ENCODE data around the gene EID3.
"Not testable (repeated sequence)": the region's sequence is repeated elsewhere in the genome, so short reads cannot be mapped to it uniquely, and the experiment has no call there.

Gene EID3

GRCh38 chr12:104290855-104291254 lies 12.7 kb upstream of the EID3 start:
- DNase-seq = no peak

GRCh38 chr12:104291867-104292524 lies 11.5 kb upstream of the EID3 start:
- DNase-seq = no peak

GRCh38 chr12:104292872-104293794 lies 10.4 kb upstream of the EID3 start:
- no peak for DNase-seq

- not testable (repeated sequence) for DNase-seq
Measured at GRCh38 chr12:104294158-104294859, 9.2 kb upstream of the EID3 start.

- DNase-seq = no peak
Measured at GRCh38 chr12:104294927-104295668, 8.4 kb upstream of the EID3 start.

GRCh38 chr12:104295954-104296353 lies 7.6 kb upstream of the EID3 start:
- DNase-seq = no peak

- no peak for DNase-seq
Measured at GRCh38 chr12:104296718-104297117, 6.8 kb upstream of the EID3 start.

- DNase-seq = no peak
Measured at GRCh38 chr12:104297477-104298113, 5.9 kb upstream of the EID3 start.

- no peak for DNase-seq
Measured at GRCh38 chr12:104299842-104300481, 3.6 kb upstream of the EID3 start.

GRCh38 chr12:104304261-104305009 lies 896 bp downstream of the EID3 start:
- no peak for DNase-seq

GRCh38 chr12:104305349-104305748 lies 1.8 kb downstream of the EID3 start:
- no peak for DNase-seq

- no peak for DNase-seq
Measured at GRCh38 chr12:104306376-104306775, 2.8 kb downstream of the EID3 start.

GRCh38 chr12:104306943-104307654 lies 3.6 kb downstream of the EID3 start:
- DNase-seq = no peak

- no peak for DNase-seq
Measured at GRCh38 chr12:104307655-104308000, 4.1 kb downstream of the EID3 start.

- no peak for DNase-seq
Measured at GRCh38 chr12:104309446-104309993, 6.0 kb downstream of the EID3 start.

GRCh38 chr12:104310751-104311633 lies 7.5 kb downstream of the EID3 start:
- no peak for DNase-seq

- DNase-seq = no peak
Measured at GRCh38 chr12:104312202-104312601, 8.7 kb downstream of the EID3 start.

- DNase-seq = no peak
Measured at GRCh38 chr12:104312654-104313053, 9.1 kb downstream of the EID3 start.

Data from CD4-positive, alpha-beta T cell treated with Interleukin-15 for 1 hour (primary cell).